LoVo (cell line): ENCODE results near the gene MCRIP1.

Source experiments
- DNase-seq: peaks from one replicate; pipeline ENCODE4 v3.0.0-alpha.2; 2016; ENCODE audit warnings: low spot score

The MCRIP1 gene

GRCh38 chr17:81819708-81820107 lies 13.4 kb downstream of the MCRIP1 start:
- no peak for DNase-seq

GRCh38 chr17:81817758-81818147 lies 15.3 kb downstream of the MCRIP1 start:
- no peak for DNase-seq

GRCh38 chr17:81815646-81815986 lies 17.5 kb downstream of the MCRIP1 start:
- DNase-seq, result no peak

GRCh38 chr17:81814748-81815645 lies 18.1 kb downstream of the MCRIP1 start:
- DNase-seq, result no peak

- no peak for DNase-seq
Observed at GRCh38 chr17:81813861-81814683, 19.0 kb downstream of the MCRIP1 start.

GRCh38 chr17:81813371-81813684 lies 19.8 kb downstream of the MCRIP1 start:
- DNase-seq, result no peak

GRCh38 chr17:81812571-81813370 lies 20.3 kb downstream of the MCRIP1 start:
- no peak for DNase-seq

- DNase-seq, result no peak
Observed at GRCh38 chr17:81811705-81812570, 21.2 kb downstream of the MCRIP1 start.

GRCh38 chr17:81810892-81811704 lies 22.0 kb downstream of the MCRIP1 start:
- DNase-seq, result no peak

- DNase-seq, result no peak
Observed at GRCh38 chr17:81810476-81810875, 22.6 kb downstream of the MCRIP1 start.

GRCh38 chr17:81809556-81809998 lies 23.5 kb downstream of the MCRIP1 start:
- no peak for DNase-seq

GRCh38 chr17:81808778-81809555 lies 24.1 kb downstream of the MCRIP1 start:
- DNase-seq, result no peak

- no peak for DNase-seq
Observed at GRCh38 chr17:81807839-81808238, 25.3 kb downstream of the MCRIP1 start.

GRCh38 chr17:81807210-81807719 lies 25.8 kb downstream of the MCRIP1 start:
- DNase-seq, result no peak

GRCh38 chr17:81806461-81807209 lies 26.5 kb downstream of the MCRIP1 start:
- DNase-seq, result no peak

- DNase-seq, result no peak
Observed at GRCh38 chr17:81805707-81806460, 27.2 kb downstream of the MCRIP1 start.

- no peak for DNase-seq
Observed at GRCh38 chr17:81804559-81805399, 28.3 kb downstream of the MCRIP1 start.
